HG02678 (cell line): Measurements from ENCODE around the gene ZNF211.
A peak's percentile ranks its signal among the peaks of the same experiment; 100 is the strongest.

Experiments used
- ATAC-seq: cut with Tn5 transposase; IDR thresholded peaks from one replicate; pipeline ENCODE4 v1.9.1; 2021; ENCODE audit warnings: mild to moderate bottlenecking, moderate library complexity; ENCODE audit not compliant: unreplicated experiment

ZNF211 gene

GRCh38 chr19:57655443-57655842 lies 22.5 kb downstream of the ZNF211 start:
- no peak for ATAC-seq

DNA sequence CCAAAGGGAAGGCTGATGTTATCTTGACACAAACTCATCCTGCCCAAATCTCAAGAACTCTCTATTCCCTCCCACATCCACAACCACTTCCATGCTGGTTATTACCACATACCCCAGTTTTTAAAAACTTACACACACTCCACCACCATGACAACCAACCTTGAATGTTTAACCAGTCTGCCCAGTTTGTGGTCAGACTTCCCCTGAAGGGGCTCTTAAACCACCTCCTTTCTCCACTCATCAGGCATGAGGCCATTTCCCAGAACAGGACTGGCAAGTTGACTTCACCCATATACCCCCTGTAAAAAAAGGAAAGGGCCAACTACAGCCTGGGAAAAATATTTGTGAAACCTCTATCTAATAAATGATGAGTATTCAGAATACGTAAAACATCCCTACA lies 23.4 kb downstream of the ZNF211 start:
- ATAC-seq = no peak

GRCh38 chr19:57664269-57665127 lies 31.5 kb downstream of the ZNF211 start:
- ATAC-seq = no peak

DNA sequence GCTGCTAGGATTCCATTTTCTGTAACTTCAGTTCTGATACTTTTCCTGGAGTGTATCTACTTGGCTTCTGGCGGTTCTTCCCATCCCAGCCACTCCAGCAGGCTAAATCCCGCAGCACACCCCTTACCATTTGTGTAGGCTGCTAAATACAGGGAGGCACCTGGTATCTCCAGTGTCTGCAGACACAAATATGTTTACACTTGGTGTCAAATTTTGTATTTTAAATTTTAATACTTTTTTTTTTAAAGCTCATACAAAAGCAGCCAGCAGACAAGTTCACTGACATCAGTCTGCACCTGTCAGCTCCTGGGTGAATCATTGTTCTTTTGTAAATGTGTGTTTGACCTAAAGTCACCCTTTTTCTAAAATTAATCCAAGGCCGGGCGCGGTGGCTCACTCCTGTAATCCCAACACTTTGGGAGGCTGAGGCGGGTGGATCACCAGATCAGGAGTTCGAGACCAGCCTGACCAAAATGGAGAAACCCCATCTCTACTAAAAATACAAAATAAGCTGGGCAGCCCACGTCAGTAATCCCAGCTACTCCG lies 32.4 kb downstream of the ZNF211 start:
- no peak for ATAC-seq

DNA sequence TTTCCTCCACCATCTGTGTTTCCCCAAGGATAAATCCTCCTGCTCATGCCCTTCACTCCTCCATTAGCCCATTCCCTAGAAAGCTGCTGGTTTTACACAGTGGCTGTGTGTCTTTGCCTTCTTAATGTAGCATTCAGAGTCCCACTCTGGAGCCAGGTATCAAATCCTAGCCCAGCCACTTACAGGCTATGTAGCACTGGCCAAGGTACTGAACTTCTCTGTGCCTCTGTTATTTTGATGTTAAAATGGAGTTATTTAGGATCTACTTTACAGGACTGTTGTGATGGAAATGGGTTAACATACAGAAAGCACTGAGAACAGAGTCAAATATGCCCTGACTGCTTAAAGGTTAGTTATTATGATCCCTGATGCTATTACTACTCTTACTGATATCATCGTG lies 34.3 kb downstream of the ZNF211 start:
- ATAC-seq = no peak

GRCh38 chr19:57668635-57669034 lies 35.7 kb downstream of the ZNF211 start, which contains the start of gene ZSCAN4:
ZSCAN4 (plus strand) TSS chr19:57668935; CDS start chr19:57676146, 7,211 bp downstream.
- no peak for ATAC-seq

GRCh38 chr19:57671124-57671895 lies 38.3 kb downstream of the ZNF211 start:
- ATAC-seq = no peak

GRCh38 chr19:57672466-57672865 lies 39.5 kb downstream of the ZNF211 start:
- ATAC-seq = no peak

GRCh38 chr19:57675881-57676280 lies 42.9 kb downstream of the ZNF211 start:
- no peak for ATAC-seq

DNA sequence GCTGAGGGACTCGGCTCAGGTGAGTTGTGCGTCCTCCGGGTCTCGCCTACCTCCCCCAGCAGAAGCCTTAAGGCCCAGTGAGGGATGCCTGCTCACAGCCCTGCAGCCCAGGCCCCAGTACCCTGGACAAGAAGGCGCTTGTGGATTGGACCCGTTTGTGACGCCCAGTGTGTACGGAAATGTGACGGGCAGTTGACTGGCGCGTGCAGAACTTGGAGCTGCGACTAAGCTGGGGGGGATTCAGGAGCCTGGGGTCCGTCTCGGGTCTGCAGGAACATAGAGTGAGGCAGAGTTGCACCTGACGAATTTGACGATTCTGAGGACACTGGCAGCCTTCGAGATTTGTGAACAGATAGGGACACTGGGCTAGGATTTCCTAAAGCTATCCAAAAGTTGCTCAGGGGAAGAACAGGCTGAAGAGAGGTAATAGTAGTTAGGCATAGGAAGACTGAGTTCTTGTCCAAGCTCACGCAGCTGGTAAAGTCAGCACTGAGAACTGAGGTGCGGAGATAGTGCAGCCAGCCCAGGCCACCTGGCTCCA lies 49.3 kb downstream of the ZNF211 start:
- peak; percentile 19 for ATAC-seq

GRCh38 chr19:57686727-57687126 lies 53.8 kb downstream of the ZNF211 start:
- ATAC-seq = no peak

GRCh38 chr19:57687363-57688010 lies 54.5 kb downstream of the ZNF211 start:
- ATAC-seq = no peak

DNA sequence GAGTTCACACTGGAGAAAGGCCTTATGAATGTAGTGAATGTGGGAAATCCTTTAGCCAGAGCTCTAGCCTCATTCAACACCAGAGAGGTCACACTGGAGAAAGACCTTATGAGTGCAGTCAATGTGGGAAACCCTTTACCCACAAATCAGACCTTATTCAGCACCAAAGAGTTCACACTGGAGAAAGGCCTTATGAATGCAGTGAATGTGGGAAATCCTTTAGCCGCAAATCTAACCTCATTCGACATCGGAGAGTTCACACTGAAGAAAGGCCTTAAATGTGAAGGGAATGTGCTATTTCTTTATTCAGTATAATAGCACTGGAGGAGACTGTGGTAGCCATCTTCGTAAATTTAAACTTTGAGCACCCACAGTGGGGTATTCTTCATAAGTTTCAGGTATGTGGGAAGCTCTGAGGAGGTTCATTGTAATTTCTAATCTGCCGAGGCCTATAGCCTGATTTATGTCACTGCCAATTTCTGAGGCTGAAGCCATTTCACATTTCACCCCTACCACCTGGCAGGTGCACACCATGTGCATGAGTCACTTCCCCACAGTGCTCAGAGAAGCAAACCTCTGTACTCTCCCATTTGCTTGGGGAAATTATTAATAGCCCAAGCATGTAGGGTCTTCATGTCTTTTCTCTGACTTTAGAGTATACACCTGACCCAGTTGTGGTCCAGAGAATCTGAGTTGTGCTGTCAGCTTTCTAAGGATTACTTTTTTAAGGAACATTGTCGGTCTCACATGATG lies 55.2 kb downstream of the ZNF211 start:
- no peak for ATAC-seq

GRCh38 chr19:57689750-57690149 lies 56.8 kb downstream of the ZNF211 start:
- ATAC-seq = no peak
